ENCODE measurements around the gene SLC6A18. TPM values are rescaled to one million over a fixed set of nuclear protein-coding genes. Genes with fewer than 3 reads are reported as not detected.

The SLC6A18 gene
- total RNA-seq, 4 donors from 2014 or later: not detected

GRCh38 chr5:1247811-1248210 is 22.6 kb downstream of the SLC6A18 start:
- WGBS, 2 donors: 77% methylated on average over 6 of the region's 6 CpGs
- DNase-seq (ENCODE audit: low spot score in 2 of 2): no peak
- no peaks in the 10 kb centered on the region for H3K9me3 ChIP-seq
- peaks cover 0 to 39% of the 10 kb centered on the region in 2 donors for H3K27me3 ChIP-seq
- H3K4me3 ChIP-seq: no peak overlapping the region
- TF ChIP-seq EP300 (IDR thresholded peaks at IDR 0.05) (no peak), CTCF (IDR thresholded peaks at IDR 0.05) (no peak), POLR2A (IDR thresholded peaks at IDR 0.05) (no peak)
- no peak overlapping the region for H3K27ac ChIP-seq
- no peaks in the 10 kb centered on the region for H3K36me3 ChIP-seq
- H3K4me1 ChIP-seq: no peaks in the 10 kb centered on the region

GRCh38 chr5:1249366-1250280 is 24.4 kb downstream of the SLC6A18 start:
- Histone ChIP-seq H3K4me1 (no peaks in the 10 kb centered on the region), H3K27me3 (peaks cover 0 to 37% of the 10 kb centered on the region in 2 donors), H3K9me3 (no peaks in the 10 kb centered on the region), H3K36me3 (no peaks in the 10 kb centered on the region), H3K27ac (no peak overlapping the region), H3K4me3 (no peak overlapping the region)
- WGBS, 2 donors: 71 to 73% methylated on average over 13 to 22 of the region's 29 CpGs
- TF ChIP-seq POLR2A (IDR thresholded peaks at IDR 0.05) (no peak), EP300 (IDR thresholded peaks at IDR 0.05) (no peak), CTCF (IDR thresholded peaks at IDR 0.05) (no peak)
- DNase-seq (ENCODE audit: low spot score in 2 of 2): no peak

- no peak for DNase-seq (ENCODE audit: low spot score in 2 of 2)
- Histone ChIP-seq H3K4me3 (no peak overlapping the region), H3K27ac (no peak overlapping the region), H3K36me3 (no peaks in the 10 kb centered on the region), H3K9me3 (no peaks in the 10 kb centered on the region), H3K27me3 (peaks cover 0 to 15% of the 10 kb centered on the region in 2 donors), H3K4me1 (no peaks in the 10 kb centered on the region)
- no peak for TF ChIP-seq CTCF (IDR thresholded peaks at IDR 0.05)
- no peak for TF ChIP-seq EP300 (IDR thresholded peaks at IDR 0.05)
- no peak for TF ChIP-seq POLR2A (IDR thresholded peaks at IDR 0.05)
- 36 to 48% methylated on average over 20 to 27 of the region's 27 CpGs for WGBS, 2 donors
Measured at GRCh38 chr5:1251678-1252580, 26.7 kb downstream of the SLC6A18 start.

GRCh38 chr5:1252681-1253080 is 27.5 kb downstream of the SLC6A18 start:
- H3K9me3 ChIP-seq: no peaks in the 10 kb centered on the region
- TF ChIP-seq CTCF (IDR thresholded peaks at IDR 0.05) (no peak), POLR2A (IDR thresholded peaks at IDR 0.05) (no peak), EP300 (IDR thresholded peaks at IDR 0.05) (no peak)
- H3K27me3 ChIP-seq: peaks cover 0 to 8% of the 10 kb centered on the region in 2 donors
- no peaks in the 10 kb centered on the region for H3K4me1 ChIP-seq
- no peaks in the 10 kb centered on the region for H3K36me3 ChIP-seq
- H3K27ac ChIP-seq: no peak overlapping the region
- no peak for DNase-seq (ENCODE audit: low spot score in 2 of 2)
- 84 to 95% methylated on average over 9 of the region's 9 CpGs for WGBS, 2 donors
- H3K4me3 ChIP-seq: no peak overlapping the region

All from tibial nerve (tissue), 4 donors.